ENCODE measurements around the gene PCBP3. TPM values are rescaled to one million over a fixed set of nuclear protein-coding genes. Genes with fewer than 3 reads are reported as not detected.

PCBP3 gene
- total and polyA plus RNA-seq, 2 of the 13 experiments (the other 11 are each of a cell fraction or from before 2014, with no cell fraction given): not detected

DNA sequence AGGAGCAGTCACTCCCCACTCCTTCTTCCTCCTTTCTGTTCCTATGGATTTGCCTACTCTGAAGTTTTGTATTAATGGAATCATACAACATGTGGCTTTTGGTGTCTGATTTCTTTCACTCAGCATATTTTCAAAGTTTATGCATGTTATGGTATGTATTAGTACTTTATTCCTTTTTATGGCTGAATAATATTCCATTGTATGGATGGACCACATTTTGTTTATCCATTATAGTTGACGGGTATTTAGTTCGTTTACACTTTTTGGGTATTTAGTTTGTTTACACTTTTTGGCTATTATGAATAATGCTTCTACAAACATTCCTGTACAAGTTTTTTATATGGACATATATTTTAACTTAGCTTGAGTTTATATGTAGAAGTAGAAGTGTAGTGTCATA lies 113.1 kb downstream of the PCBP3 start:
- Histone ChIP-seq H3K4me1 (ENCODE audit: insufficient read depth, low read length) (peaks cover 18% of the 10 kb centered on the region), H3K79me2 (ENCODE audit: insufficient read depth, low read length) (no peaks in the 10 kb centered on the region), H2AFZ (ENCODE audit: low read length) (no peak overlapping the region), H3K9ac (ENCODE audit: insufficient read depth, low read depth, low read length) (no peak overlapping the region), H3K4me2 (ENCODE audit: low read depth, low read length) (no peak overlapping the region), H3K4me3 (replicated peaks in 1 of 3; ENCODE audit: insufficient read depth in 1 of 3, low read depth in 2 of 3, low read length in 3 of 3) (no peak overlapping the region), H3K27me3 (ENCODE audit: control insufficient read depth in 1 of 2, insufficient read depth in 2 of 2, low read length in 2 of 2) (no peaks in the 10 kb centered on the region), H3K36me3 (replicated peaks in 1 of 2; ENCODE audit: control insufficient read depth in 1 of 2, insufficient read depth in 2 of 2, low read length in 2 of 2) (no peaks in the 10 kb centered on the region), H4K20me1 (ENCODE audit: insufficient read depth, low read length) (no peaks in the 10 kb centered on the region), H3K27ac (ENCODE audit: extremely low read length, insufficient read depth, low read length) (no peak overlapping the region), H3K9me3 (ENCODE audit: low read length) (no peaks in the 10 kb centered on the region)
- in situ Hi-C loops (cut with HindIII; ENCODE audit: extremely low pct_ligation_motif_present, low pct_unique_long_range_greater_than_20kb): no loop called here
- BruUV-seq (replicated peaks): no TSS peak
- FAIRE-seq: no peak
- no peak for ATAC-seq
- 34% methylated on average over 2 of the region's 2 CpGs for WGBS (ENCODE audit: low lambda C conversion rate)
- ChIA-PET POLR2A (no interaction called here), CTCF (ENCODE audit: low intra/inter-chr PET ratio, low total read pairs) (no interaction called here)
- intact Hi-C loops (cut with micrococcal nuclease; ENCODE audit: unreplicated experiment): no loop called here
- no peak for TF ChIP-seq PLRG1 (conservative IDR thresholded peaks at IDR 0.05)
- TF ChIP-seq RFXANK (CRISPR knock-in tag; IDR thresholded peaks at IDR 0.05): no peak
- TF ChIP-seq NR2F6 (IDR thresholded peaks at IDR 0.05): no peak
- TF ChIP-seq NR2F6 (CRISPR knock-in tag; IDR thresholded peaks at IDR 0.05): no peak
- DNase-seq (ENCODE audit: low spot score): no peak

DNA sequence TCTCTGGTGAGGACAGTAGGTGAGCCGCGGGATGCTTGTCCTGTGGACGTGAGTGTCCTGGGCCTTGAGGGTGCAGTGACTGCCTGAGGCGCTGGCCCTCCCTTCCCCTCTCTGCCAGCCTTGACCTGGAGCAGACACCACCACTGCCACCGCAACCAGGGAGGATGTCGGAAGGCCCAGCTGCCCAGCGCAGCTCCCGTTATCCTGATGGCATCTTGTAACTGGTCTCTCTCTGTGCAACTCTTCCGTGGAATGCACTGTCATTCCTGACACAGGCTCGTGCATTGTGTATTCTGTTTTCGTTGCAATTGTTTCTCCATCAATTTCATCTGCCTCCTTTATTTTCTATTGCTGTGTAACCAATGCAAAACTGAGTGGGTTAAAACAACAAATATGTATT lies 118.2 kb downstream of the PCBP3 start:
- Histone ChIP-seq H4K20me1 (ENCODE audit: insufficient read depth, low read length) (no peaks in the 10 kb centered on the region), H3K4me3 (replicated peaks in 1 of 3; ENCODE audit: insufficient read depth in 1 of 3, low read depth in 2 of 3, low read length in 3 of 3) (no peak overlapping the region), H3K27ac (ENCODE audit: extremely low read length, insufficient read depth, low read length) (no peak overlapping the region), H3K4me2 (ENCODE audit: low read depth, low read length) (no peak overlapping the region), H3K4me1 (ENCODE audit: insufficient read depth, low read length) (peaks cover under 1% of the 10 kb centered on the region; the same call in 1 of the 2 replicates), H2AFZ (ENCODE audit: low read length) (no peak overlapping the region), H3K27me3 (ENCODE audit: control insufficient read depth in 1 of 2, insufficient read depth in 2 of 2, low read length in 2 of 2) (peaks cover 3 to 17% of the 10 kb centered on the region in 2 experiments; a peak in 3 of 5 replicates), H3K79me2 (ENCODE audit: insufficient read depth, low read length) (no peaks in the 10 kb centered on the region), H3K36me3 (replicated peaks in 1 of 2; ENCODE audit: control insufficient read depth in 1 of 2, insufficient read depth in 2 of 2, low read length in 2 of 2) (no peaks in the 10 kb centered on the region), H3K9me3 (ENCODE audit: low read length) (no peaks in the 10 kb centered on the region), H3K9ac (ENCODE audit: insufficient read depth, low read depth, low read length) (no peak overlapping the region)
- intact Hi-C loops (cut with micrococcal nuclease; ENCODE audit: unreplicated experiment) (no loop called here), in situ Hi-C loops (cut with HindIII; ENCODE audit: extremely low pct_ligation_motif_present, low pct_unique_long_range_greater_than_20kb) (no loop called here)
- no TSS peak for BruUV-seq (replicated peaks)
- POLR2A ChIA-PET: no interaction called here
- ATAC-seq: no peak
- CTCF ChIA-PET (ENCODE audit: low intra/inter-chr PET ratio, low total read pairs): no interaction called here
- WGBS (ENCODE audit: low lambda C conversion rate): 65% methylated on average over 10 of the region's 11 CpGs
- no peak for FAIRE-seq
- DNase-seq (ENCODE audit: low spot score): no peak
- TF ChIP-seq RBM22 (optimal IDR thresholded peaks at IDR 0.05; ENCODE audit: low read length) (no peak), RARA (CRISPR knock-in tag; IDR thresholded peaks at IDR 0.05) (no peak), KAT8 (CRISPR knock-in tag; IDR thresholded peaks at IDR 0.05) (no peak), ZC3H4 (CRISPR knock-in tag; IDR thresholded peaks at IDR 0.05; ENCODE audit: borderline replicate concordance) (no peak), AGO1 (IDR thresholded peaks at IDR 0.05; ENCODE audit: low read depth, low read length, poor library complexity, severe bottlenecking) (no peak), JUNB (CRISPR knock-in tag; IDR thresholded peaks at IDR 0.05; ENCODE audit: borderline replicate concordance) (no peak), ZNF256 (CRISPR knock-in tag; conservative IDR thresholded peaks at IDR 0.05) (no peak), KAT7 (CRISPR knock-in tag; IDR thresholded peaks at IDR 0.05; ENCODE audit: borderline replicate concordance) (no peak), RBFOX2 (IDR thresholded peaks at IDR 0.05; ENCODE audit: low read depth, low read length) (no peak), ZNF737 (CRISPR knock-in tag; IDR thresholded peaks at IDR 0.05; ENCODE audit: borderline replicate concordance) (no peak)
- TF ChIP-seq, protein P1, sequence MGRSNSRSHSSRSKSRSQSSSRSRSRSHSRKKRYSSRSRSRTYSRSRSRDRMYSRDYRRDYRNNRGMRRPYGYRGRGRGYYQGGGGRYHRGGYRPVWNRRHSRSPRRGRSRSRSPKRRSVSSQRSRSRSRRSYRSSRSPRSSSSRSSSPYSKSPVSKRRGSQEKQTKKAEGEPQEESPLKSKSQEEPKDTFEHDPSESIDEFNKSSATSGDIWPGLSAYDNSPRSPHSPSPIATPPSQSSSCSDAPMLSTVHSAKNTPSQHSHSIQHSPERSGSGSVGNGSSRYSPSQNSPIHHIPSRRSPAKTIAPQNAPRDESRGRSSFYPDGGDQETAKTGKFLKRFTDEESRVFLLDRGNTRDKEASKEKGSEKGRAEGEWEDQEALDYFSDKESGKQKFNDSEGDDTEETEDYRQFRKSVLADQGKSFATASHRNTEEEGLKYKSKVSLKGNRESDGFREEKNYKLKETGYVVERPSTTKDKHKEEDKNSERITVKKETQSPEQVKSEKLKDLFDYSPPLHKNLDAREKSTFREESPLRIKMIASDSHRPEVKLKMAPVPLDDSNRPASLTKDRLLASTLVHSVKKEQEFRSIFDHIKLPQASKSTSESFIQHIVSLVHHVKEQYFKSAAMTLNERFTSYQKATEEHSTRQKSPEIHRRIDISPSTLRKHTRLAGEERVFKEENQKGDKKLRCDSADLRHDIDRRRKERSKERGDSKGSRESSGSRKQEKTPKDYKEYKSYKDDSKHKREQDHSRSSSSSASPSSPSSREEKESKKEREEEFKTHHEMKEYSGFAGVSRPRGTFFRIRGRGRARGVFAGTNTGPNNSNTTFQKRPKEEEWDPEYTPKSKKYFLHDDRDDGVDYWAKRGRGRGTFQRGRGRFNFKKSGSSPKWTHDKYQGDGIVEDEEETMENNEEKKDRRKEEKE (IDR thresholded peaks at IDR 0.05): no peak
- TF ChIP-seq, protein P2, sequence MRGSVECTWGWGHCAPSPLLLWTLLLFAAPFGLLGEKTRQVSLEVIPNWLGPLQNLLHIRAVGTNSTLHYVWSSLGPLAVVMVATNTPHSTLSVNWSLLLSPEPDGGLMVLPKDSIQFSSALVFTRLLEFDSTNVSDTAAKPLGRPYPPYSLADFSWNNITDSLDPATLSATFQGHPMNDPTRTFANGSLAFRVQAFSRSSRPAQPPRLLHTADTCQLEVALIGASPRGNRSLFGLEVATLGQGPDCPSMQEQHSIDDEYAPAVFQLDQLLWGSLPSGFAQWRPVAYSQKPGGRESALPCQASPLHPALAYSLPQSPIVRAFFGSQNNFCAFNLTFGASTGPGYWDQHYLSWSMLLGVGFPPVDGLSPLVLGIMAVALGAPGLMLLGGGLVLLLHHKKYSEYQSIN (CRISPR knock-in tag; IDR thresholded peaks at IDR 0.05; ENCODE audit: borderline replicate concordance): no peak
- TF ChIP-seq, protein P3, sequence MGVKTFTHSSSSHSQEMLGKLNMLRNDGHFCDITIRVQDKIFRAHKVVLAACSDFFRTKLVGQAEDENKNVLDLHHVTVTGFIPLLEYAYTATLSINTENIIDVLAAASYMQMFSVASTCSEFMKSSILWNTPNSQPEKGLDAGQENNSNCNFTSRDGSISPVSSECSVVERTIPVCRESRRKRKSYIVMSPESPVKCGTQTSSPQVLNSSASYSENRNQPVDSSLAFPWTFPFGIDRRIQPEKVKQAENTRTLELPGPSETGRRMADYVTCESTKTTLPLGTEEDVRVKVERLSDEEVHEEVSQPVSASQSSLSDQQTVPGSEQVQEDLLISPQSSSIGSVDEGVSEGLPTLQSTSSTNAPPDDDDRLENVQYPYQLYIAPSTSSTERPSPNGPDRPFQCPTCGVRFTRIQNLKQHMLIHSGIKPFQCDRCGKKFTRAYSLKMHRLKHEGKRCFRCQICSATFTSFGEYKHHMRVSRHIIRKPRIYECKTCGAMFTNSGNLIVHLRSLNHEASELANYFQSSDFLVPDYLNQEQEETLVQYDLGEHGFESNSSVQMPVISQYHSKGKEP (CRISPR knock-in tag; IDR thresholded peaks at IDR 0.05): no peak

Measured in HepG2 (cell line).